ENCODE measurements around the gene ZNF324. TPM values are rescaled to one million over a fixed set of nuclear protein-coding genes. Genes with fewer than 3 reads are reported as not detected.

Gene ZNF324
- total RNA-seq, 1 experiment from 2014 or later = 8.1 TPM

- Histone ChIP-seq H3F3A (ENCODE audit: insufficient read depth, low read depth) (peaks cover 18% of the 10 kb centered on the region), H3K9me2 (ENCODE audit: insufficient read depth) (no peaks in the 10 kb centered on the region), H3K27ac (peak overlapping the region; percentile 17; the same call in 1 of the 2 replicates), H3K4me1 (replicated peaks; ENCODE audit: insufficient read depth) (peaks cover 18% of the 10 kb centered on the region; the same call in 1 of the 2 replicates), H3K4me3 (peak overlapping the region; percentile 68), H3K36me3 (ENCODE audit: low read depth) (no peaks in the 10 kb centered on the region), H3K9me3 (ENCODE audit: insufficient read depth, low read depth) (no peaks in the 10 kb centered on the region), H3K27me3 (ENCODE audit: insufficient read depth, low read depth) (no peaks in the 10 kb centered on the region), H3K79me2 (ENCODE audit: low read depth) (no peaks in the 10 kb centered on the region), H4K20me1 (ENCODE audit: insufficient read depth) (no peaks in the 10 kb centered on the region), H3K4me2 (peak overlapping the region; percentile 88), H2AFZ (peak overlapping the region; percentile 77)
- no peak for DNase-seq
- ChIA-PET CTCF (interaction anchor here (0.6 kb wide), 1 partner anchor 1141 kb away, joined by 3 read pairs; no protein-coding TSS in a partner anchor), POLR2A (ENCODE audit: unreplicated experiment) (no interaction called here)
- TF ChIP-seq CTCF (conservative IDR thresholded peaks at IDR 0.05) = no peak
- TF ChIP-seq EZH2 (IDR thresholded peaks at IDR 0.05; ENCODE audit: low read depth) = no peak
- TSS peak; percentile 70 for BruUV-seq (replicated peaks)
- intact Hi-C loops (cut with micrococcal nuclease; ENCODE audit: unreplicated experiment) = loop anchor here (5.0 kb wide), 1 partner anchor 93 kb away; the partner anchor contains the start of gene ZNF837
These were observed 8.3 kb downstream of the ZNF324 start for GRCh38 chr19:58474997-58475713.

GRCh38 chr19:58475714-58476497, 9.0 kb downstream of the ZNF324 start, which contains the start of gene ZNF446:
TSS of gene ZNF446 (plus strand) at chr19:58476352. CDS start at chr19:58477219, 867 bp downstream.
- H3K4me2 ChIP-seq = peak within 1 kb of the TSS; percentile 88
- ChIA-PET POLR2A (ENCODE audit: unreplicated experiment) (interaction anchor here (1.1 kb wide), 1 partner anchor 113 kb away, joined by 3 read pairs; the partner anchor contains the start of gene ZNF497), CTCF (no interaction called here)
- peak within 1 kb of the TSS; percentile 77 for H2AFZ ChIP-seq
- peak within 1 kb of the TSS; percentile 68 for H3K4me3 ChIP-seq
- no peaks in the 10 kb centered on the region for H3K36me3 ChIP-seq (ENCODE audit: low read depth)
- H3K27me3 ChIP-seq (ENCODE audit: insufficient read depth, low read depth) = no peaks in the 10 kb centered on the region
- intact Hi-C loops (cut with micrococcal nuclease; ENCODE audit: unreplicated experiment) = loop anchor here (1.0 to 5.0 kb wide), 3 partner anchors 23 to 94 kb away; partner anchors contain the start of genes ZBTB45 and ZNF837
- no peaks in the 10 kb centered on the region for H4K20me1 ChIP-seq (ENCODE audit: insufficient read depth)
- peaks cover 18% of the 10 kb centered on the region for H3F3A ChIP-seq (ENCODE audit: insufficient read depth, low read depth)
- peaks cover 18% of the 10 kb centered on the region; the same call in 1 of the 2 replicates for H3K4me1 ChIP-seq (replicated peaks; ENCODE audit: insufficient read depth)
- no peaks in the 10 kb centered on the region for H3K9me2 ChIP-seq (ENCODE audit: insufficient read depth)
- no peak for TF ChIP-seq EZH2 (IDR thresholded peaks at IDR 0.05; ENCODE audit: low read depth)
- peak within 1 kb of the TSS; percentile 51 for H3K27ac ChIP-seq
- DNase-seq = peak; percentile 84 to 90
- BruUV-seq (replicated peaks) = no TSS peak
- no peaks in the 10 kb centered on the region for H3K79me2 ChIP-seq (ENCODE audit: low read depth)
- no peaks in the 10 kb centered on the region for H3K9me3 ChIP-seq (ENCODE audit: insufficient read depth, low read depth)

- TSS peak; percentile 24 for BruUV-seq (replicated peaks)
- peaks cover 18% of the 10 kb centered on the region; the same call in 1 of the 2 replicates for H3K4me1 ChIP-seq (replicated peaks; ENCODE audit: insufficient read depth)
- no peaks in the 10 kb centered on the region for H3K9me3 ChIP-seq (ENCODE audit: insufficient read depth, low read depth)
- peak overlapping the region; percentile 51 for H3K27ac ChIP-seq
- peak overlapping the region; percentile 88 for H3K4me2 ChIP-seq
- H3F3A ChIP-seq (ENCODE audit: insufficient read depth, low read depth) = peaks cover 18% of the 10 kb centered on the region
- DNase-seq = peak in 1 of 2 experiments; percentile 6
- no peaks in the 10 kb centered on the region for H3K27me3 ChIP-seq (ENCODE audit: insufficient read depth, low read depth)
- POLR2A ChIA-PET (ENCODE audit: unreplicated experiment) = interaction anchor here (0.6 to 1.1 kb wide), 2 partner anchors 69 to 114 kb away, joined by 3 read pairs; partner anchors contain the start of gene ZNF497
- H2AFZ ChIP-seq = peak overlapping the region; percentile 77
- intact Hi-C loops (cut with micrococcal nuclease; ENCODE audit: unreplicated experiment) = loop anchor here (1.0 to 5.0 kb wide), 3 partner anchors 23 to 94 kb away; partner anchors contain the start of genes ZBTB45 and ZNF837
- CTCF ChIA-PET = no interaction called here
- peak overlapping the region; percentile 68 for H3K4me3 ChIP-seq
- H3K36me3 ChIP-seq (ENCODE audit: low read depth) = no peaks in the 10 kb centered on the region
- no peaks in the 10 kb centered on the region for H3K79me2 ChIP-seq (ENCODE audit: low read depth)
- no peak for TF ChIP-seq CTCF (conservative IDR thresholded peaks at IDR 0.05)
- TF ChIP-seq EZH2 (IDR thresholded peaks at IDR 0.05; ENCODE audit: low read depth) = no peak
- no peaks in the 10 kb centered on the region for H3K9me2 ChIP-seq (ENCODE audit: insufficient read depth)
- no peaks in the 10 kb centered on the region for H4K20me1 ChIP-seq (ENCODE audit: insufficient read depth)
These were observed 9.7 kb downstream of the ZNF324 start for GRCh38 chr19:58476498-58477015.

Measured in PC-9 (cell line).